ENCODE results near the gene CD8A.

Gene CD8A

DNA sequence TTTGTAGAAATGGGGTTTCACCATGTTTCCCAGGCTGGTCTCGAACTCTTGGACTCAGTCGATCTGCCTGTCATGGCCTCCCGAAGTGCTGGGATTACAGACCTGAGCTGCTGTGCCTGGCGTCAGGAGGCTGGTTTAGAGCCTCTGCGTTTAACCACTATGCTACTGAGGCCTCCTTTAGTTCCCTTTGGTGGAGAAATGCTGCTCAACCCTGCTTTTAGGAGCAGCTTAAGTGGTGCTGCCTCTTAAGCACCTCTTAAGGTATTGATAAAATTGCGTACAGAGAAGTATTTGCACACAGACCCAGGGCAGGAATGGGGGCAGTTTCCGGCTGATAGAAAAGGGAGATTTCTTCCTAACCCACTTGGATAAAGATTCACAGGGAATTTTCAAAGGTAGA is 8.0 kb downstream of the CD8A start:
- CTCF ChIA-PET, result no interaction called here
- no peak for DNase-seq (ENCODE audit: extremely low spot score)
- POLR2A ChIA-PET, result no interaction called here
- TF ChIP-seq FOXA1 (IDR thresholded peaks at IDR 0.05), result no peak

DNA sequence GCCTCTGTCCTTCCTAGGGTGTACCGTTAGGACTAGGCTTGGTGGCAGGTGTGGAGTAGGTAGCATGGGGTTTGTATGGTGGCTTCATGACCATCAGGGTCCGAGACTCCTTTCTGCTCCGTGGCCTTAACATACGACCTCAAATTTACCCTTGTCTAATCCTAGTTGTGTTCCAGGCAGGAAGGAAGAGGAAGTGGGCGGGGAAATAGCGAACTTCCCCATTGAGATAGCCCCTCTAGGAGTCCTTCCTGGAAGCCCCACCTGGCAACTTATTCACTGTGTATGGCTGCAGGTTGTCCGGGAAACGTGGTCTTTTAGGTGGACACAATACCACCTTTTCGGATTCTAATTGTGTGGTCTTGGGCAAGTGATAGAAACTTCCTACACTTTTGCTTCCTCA is 9.3 kb downstream of the CD8A start:
- POLR2A ChIA-PET, result no interaction called here
- CTCF ChIA-PET, result no interaction called here
- no peak for DNase-seq (ENCODE audit: extremely low spot score)
- no peak for TF ChIP-seq L3MBTL2 (conservative IDR thresholded peaks at IDR 0.05)
- TF ChIP-seq ARNT (IDR thresholded peaks at IDR 0.05), result no peak
- TF ChIP-seq FOXA1 (IDR thresholded peaks at IDR 0.05), result no peak
- no peak for TF ChIP-seq FOXK2 (IDR thresholded peaks at IDR 0.05)
- TF ChIP-seq SUZ12 (IDR thresholded peaks at IDR 0.05), result no peak
- no peak for TF ChIP-seq ZNF384 (IDR thresholded peaks at IDR 0.05)
- TF ChIP-seq FOXM1 (IDR thresholded peaks at IDR 0.05; ENCODE audit: borderline replicate concordance), result no peak
- TF ChIP-seq SP1 (IDR thresholded peaks at IDR 0.05), result no peak
- TF ChIP-seq CTBP1 (IDR thresholded peaks at IDR 0.05; ENCODE audit: borderline replicate concordance), result no peak
- no peak for TF ChIP-seq NFRKB (IDR thresholded peaks at IDR 0.05)
- TF ChIP-seq BHLHE40 (IDR thresholded peaks at IDR 0.05; ENCODE audit: borderline replicate concordance), result no peak
- TF ChIP-seq PKNOX1 (IDR thresholded peaks at IDR 0.05), result no peak
- no peak for TF ChIP-seq LEF1 (IDR thresholded peaks at IDR 0.05; ENCODE audit: borderline replicate concordance)
- TF ChIP-seq TARDBP (IDR thresholded peaks at IDR 0.05), result no peak
- TF ChIP-seq HDGF (IDR thresholded peaks at IDR 0.05; ENCODE audit: borderline replicate concordance), result no peak

GRCh38 chr2:86779971-86780370 is 10.7 kb downstream of the CD8A start:
- ChIA-PET CTCF (no interaction called here), POLR2A (no interaction called here)
- DNase-seq (ENCODE audit: extremely low spot score), result no peak
- TF ChIP-seq SUZ12 (IDR thresholded peaks at IDR 0.05) (no peak), SP1 (IDR thresholded peaks at IDR 0.05) (no peak)

DNA sequence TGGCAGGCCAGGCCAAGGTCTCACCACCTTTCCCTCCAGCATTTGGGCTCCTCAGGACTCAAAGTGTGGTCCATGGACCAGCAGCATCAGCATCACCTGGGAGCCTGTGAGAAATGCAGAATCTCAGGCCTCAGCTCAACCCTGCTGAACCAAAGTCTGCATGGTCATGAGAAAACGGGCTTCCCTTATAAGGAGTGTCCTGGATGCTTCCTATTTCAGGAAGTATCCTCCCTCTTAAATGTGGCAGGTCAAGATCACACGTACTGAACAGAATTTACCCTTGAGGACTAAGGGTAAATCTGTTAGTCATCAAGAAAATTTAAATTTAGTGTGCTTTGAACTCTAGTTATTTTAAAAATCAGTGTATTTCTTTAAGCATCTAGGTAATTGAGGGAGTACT is 11.8 kb downstream of the CD8A start:
- no peak for DNase-seq (ENCODE audit: extremely low spot score)
- CTCF ChIA-PET, result no interaction called here
- POLR2A ChIA-PET, result no interaction called here
- TF ChIP-seq FOXK2 (IDR thresholded peaks at IDR 0.05) (no peak), HDGF (IDR thresholded peaks at IDR 0.05; ENCODE audit: borderline replicate concordance) (no peak), FOXA1 (IDR thresholded peaks at IDR 0.05) (no peak), LEF1 (IDR thresholded peaks at IDR 0.05; ENCODE audit: borderline replicate concordance) (no peak), ELF4 (IDR thresholded peaks at IDR 0.05) (no peak), SUZ12 (IDR thresholded peaks at IDR 0.05) (no peak), ZNF384 (IDR thresholded peaks at IDR 0.05) (no peak), BHLHE40 (IDR thresholded peaks at IDR 0.05; ENCODE audit: borderline replicate concordance) (no peak), TARDBP (IDR thresholded peaks at IDR 0.05) (no peak), ARNT (IDR thresholded peaks at IDR 0.05) (no peak), NFRKB (IDR thresholded peaks at IDR 0.05) (no peak), CTBP1 (IDR thresholded peaks at IDR 0.05; ENCODE audit: borderline replicate concordance) (no peak), PKNOX1 (IDR thresholded peaks at IDR 0.05) (no peak), SP1 (IDR thresholded peaks at IDR 0.05) (no peak), FOXM1 (IDR thresholded peaks at IDR 0.05; ENCODE audit: borderline replicate concordance) (no peak), L3MBTL2 (conservative IDR thresholded peaks at IDR 0.05) (no peak)

GRCh38 chr2:86776532-86776931 is 14.2 kb downstream of the CD8A start:
- ChIA-PET CTCF (no interaction called here), POLR2A (no interaction called here)
- TF ChIP-seq L3MBTL2 (conservative IDR thresholded peaks at IDR 0.05), result no peak
- TF ChIP-seq PKNOX1 (IDR thresholded peaks at IDR 0.05), result no peak
- no peak for TF ChIP-seq LEF1 (IDR thresholded peaks at IDR 0.05; ENCODE audit: borderline replicate concordance)
- TF ChIP-seq SUZ12 (IDR thresholded peaks at IDR 0.05), result no peak
- no peak for TF ChIP-seq ARNT (IDR thresholded peaks at IDR 0.05)
- TF ChIP-seq TARDBP (IDR thresholded peaks at IDR 0.05), result no peak
- no peak for DNase-seq (ENCODE audit: extremely low spot score)

DNA sequence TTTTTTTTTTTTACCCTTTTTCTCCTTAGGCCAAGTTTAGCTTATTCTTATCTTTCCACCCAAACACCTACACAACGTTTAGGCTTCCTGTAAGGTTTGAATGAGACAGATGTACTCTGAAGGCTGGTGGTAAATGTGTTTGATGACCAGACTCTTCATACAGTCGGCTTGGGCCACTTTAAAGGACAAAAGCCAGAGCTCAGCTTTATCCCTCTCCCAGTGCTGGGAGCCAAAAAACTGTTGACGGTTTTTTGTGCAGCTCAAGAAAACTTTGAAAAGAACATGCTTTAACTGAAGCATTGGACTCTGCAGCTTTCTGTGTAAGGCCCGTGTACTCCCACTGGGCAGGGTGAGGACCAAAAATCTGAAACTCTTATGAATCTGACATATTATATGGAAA is 15.4 kb downstream of the CD8A start:
- no peak for TF ChIP-seq BHLHE40 (IDR thresholded peaks at IDR 0.05; ENCODE audit: borderline replicate concordance)
- no peak for DNase-seq (ENCODE audit: extremely low spot score)
- POLR2A ChIA-PET, result no interaction called here
- CTCF ChIA-PET, result no interaction called here

DNA sequence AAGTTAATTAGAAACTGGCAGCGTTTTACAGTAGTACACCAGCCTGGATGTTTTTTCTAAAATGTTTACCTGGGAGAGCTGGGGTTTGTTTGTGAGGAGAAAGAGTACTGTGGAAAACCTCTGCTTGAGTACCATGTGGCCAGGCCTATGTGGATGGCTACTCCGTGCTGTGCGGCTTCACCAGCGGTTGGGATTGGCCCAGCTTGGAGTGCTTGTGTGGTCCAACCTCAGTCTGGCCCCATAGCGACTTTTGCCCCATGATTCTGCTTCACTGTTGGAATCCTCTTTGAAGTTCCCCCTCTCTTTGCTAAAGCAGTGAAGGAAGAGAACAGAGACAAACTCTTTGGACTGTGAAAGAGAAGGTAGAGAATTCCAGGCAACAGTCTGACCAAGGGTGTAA is 15.9 kb downstream of the CD8A start:
- CTCF ChIA-PET, result no interaction called here
- DNase-seq (ENCODE audit: extremely low spot score), result no peak
- TF ChIP-seq HDGF (IDR thresholded peaks at IDR 0.05; ENCODE audit: borderline replicate concordance) (no peak), NFRKB (IDR thresholded peaks at IDR 0.05) (no peak), FOXK2 (IDR thresholded peaks at IDR 0.05) (no peak), FOXM1 (IDR thresholded peaks at IDR 0.05; ENCODE audit: borderline replicate concordance) (no peak), TARDBP (IDR thresholded peaks at IDR 0.05) (no peak), ARNT (IDR thresholded peaks at IDR 0.05) (no peak), SUZ12 (IDR thresholded peaks at IDR 0.05) (no peak), CTBP1 (IDR thresholded peaks at IDR 0.05; ENCODE audit: borderline replicate concordance) (no peak), PKNOX1 (IDR thresholded peaks at IDR 0.05) (no peak), LEF1 (IDR thresholded peaks at IDR 0.05; ENCODE audit: borderline replicate concordance) (no peak), L3MBTL2 (conservative IDR thresholded peaks at IDR 0.05) (no peak), ELF4 (IDR thresholded peaks at IDR 0.05) (no peak), SP1 (IDR thresholded peaks at IDR 0.05) (no peak), FOXA1 (IDR thresholded peaks at IDR 0.05) (no peak)
- POLR2A ChIA-PET, result no interaction called here
